ENCODE measurements around the gene CD209. TPM values are rescaled to one million over a fixed set of nuclear protein-coding genes. Genes with fewer than 3 reads are reported as not detected.

Gene CD209
- total RNA-seq, 1 experiment from 2014 or later: not detected

DNA sequence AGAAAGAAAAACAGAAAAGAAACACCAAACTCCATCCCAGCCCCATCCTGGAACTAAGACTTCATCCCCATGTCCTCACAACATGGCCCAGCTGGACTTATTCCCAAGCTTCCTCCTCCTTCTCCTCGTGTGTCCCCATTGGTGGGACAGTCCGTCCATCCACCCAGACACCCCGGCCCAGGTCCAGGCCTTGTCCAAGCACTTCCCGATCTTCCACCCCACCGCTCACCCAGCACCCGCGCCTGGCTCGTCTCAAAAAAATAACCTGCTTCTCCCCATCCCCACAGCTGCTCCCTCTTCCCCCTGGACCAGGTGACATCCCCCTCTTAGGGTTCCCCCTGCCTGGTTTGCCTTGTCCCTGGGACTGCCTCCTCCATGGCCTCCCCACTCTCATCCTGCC, 44.0 kb downstream of the CD209 start (continued):
- TF ChIP-seq, protein P1, sequence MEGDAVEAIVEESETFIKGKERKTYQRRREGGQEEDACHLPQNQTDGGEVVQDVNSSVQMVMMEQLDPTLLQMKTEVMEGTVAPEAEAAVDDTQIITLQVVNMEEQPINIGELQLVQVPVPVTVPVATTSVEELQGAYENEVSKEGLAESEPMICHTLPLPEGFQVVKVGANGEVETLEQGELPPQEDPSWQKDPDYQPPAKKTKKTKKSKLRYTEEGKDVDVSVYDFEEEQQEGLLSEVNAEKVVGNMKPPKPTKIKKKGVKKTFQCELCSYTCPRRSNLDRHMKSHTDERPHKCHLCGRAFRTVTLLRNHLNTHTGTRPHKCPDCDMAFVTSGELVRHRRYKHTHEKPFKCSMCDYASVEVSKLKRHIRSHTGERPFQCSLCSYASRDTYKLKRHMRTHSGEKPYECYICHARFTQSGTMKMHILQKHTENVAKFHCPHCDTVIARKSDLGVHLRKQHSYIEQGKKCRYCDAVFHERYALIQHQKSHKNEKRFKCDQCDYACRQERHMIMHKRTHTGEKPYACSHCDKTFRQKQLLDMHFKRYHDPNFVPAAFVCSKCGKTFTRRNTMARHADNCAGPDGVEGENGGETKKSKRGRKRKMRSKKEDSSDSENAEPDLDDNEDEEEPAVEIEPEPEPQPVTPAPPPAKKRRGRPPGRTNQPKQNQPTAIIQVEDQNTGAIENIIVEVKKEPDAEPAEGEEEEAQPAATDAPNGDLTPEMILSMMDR (IDR thresholded peaks at IDR 0.05 in 2 of 3, conservative IDR thresholded peaks at IDR 0.05 in 1 of 3; ENCODE audit: borderline replicate concordance in 1 of 3, insufficient read depth in 1 of 3, low read depth in 2 of 3, low read length in 2 of 3): no peak
- TF ChIP-seq SRF (IDR thresholded peaks at IDR 0.05; ENCODE audit: low read depth) (no peak), POLR2A (IDR thresholded peaks at IDR 0.05; ENCODE audit: borderline replicate concordance, extremely low read depth, insufficient read depth, insufficient read length) (no peak), JUND (IDR thresholded peaks at IDR 0.05) (no peak), TCF7L2 (IDR thresholded peaks at IDR 0.05; ENCODE audit: borderline replicate concordance, extremely low read depth, insufficient read depth, insufficient read length) (no peak), ZNF274 (IDR thresholded peaks at IDR 0.05; ENCODE audit: low read depth, low read length) (no peak), EZH2phosphoT487 (IDR thresholded peaks at IDR 0.05; ENCODE audit: borderline replicate concordance) (no peak), ZFX (IDR thresholded peaks at IDR 0.05) (no peak), ELF1 (IDR thresholded peaks at IDR 0.05; ENCODE audit: borderline replicate concordance, low read depth) (no peak)

DNA sequence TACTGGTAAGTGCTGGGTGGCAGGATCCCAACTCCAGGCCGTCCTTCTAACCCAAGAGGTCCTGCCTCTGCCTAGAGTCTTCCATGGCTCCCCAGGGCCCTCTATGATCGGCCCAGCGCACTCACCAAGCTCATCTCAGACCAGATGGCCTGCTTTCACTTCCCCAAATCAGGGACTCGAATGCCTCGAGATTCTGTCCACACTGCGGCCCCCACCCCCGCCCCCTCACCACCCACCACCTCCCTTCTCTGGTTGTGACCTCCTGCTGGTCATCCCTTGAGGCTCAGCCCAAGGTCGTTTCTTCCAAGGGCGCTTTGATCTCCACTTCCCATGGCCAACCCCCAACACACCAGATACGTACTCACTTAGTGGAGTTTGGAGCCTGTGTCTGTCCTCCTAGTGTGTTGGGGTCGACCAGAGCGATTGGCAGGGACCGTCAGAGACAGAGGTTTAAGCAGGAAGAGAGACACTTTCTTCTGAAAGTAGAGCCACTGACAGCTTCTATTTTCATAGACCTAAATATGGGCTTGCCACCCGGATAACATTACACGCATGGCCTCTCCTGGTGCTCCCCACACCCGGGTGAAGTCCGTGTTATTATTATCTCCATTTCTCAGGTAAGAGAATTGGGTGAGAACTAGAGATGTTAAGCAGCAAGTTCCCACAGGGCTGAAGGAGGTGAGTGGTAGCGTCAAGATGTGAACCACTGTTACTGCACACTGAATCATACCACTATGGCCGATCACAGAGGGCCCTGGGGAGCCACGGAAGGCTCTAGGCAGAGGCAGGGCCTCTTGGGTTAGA, 45.5 kb downstream of the CD209 start, which contains the start of gene FCER2:
FCER2 (minus strand) TSS at position 478 of the 804 bp plus-strand sequence. CDS start 2,371 bp downstream, outside the sequence.
- Histone ChIP-seq H3K79me2 (ENCODE audit: insufficient read depth, low read length) (no peaks in the 10 kb centered on the region), H3K27me3 (ENCODE audit: insufficient read depth, low read length) (peaks cover 11% of the 10 kb centered on the region; the same call in 1 of the 2 replicates), H3K9ac (ENCODE audit: low read length) (no peak within 1 kb of the TSS), H3K27ac (ENCODE audit: low read depth, low read length) (no peak within 1 kb of the TSS), H3K4me1 (ENCODE audit: control insufficient read depth in 1 of 2, insufficient read depth in 2 of 2, low read length in 2 of 2) (no peaks in the 10 kb centered on the region), H3K36me3 (ENCODE audit: control insufficient read depth in 1 of 2, insufficient read depth in 2 of 2, low read length in 2 of 2) (no peaks in the 10 kb centered on the region), H2AFZ (ENCODE audit: low read depth, low read length, poor library complexity, severe bottlenecking) (no peak within 1 kb of the TSS), H3K9me2 (ENCODE audit: insufficient read depth) (no peaks in the 10 kb centered on the region), H4K20me1 (ENCODE audit: insufficient read depth) (no peaks in the 10 kb centered on the region), H3K4me3 (replicated peaks in 1 of 2; ENCODE audit: low read depth in 1 of 2, low read length in 2 of 2) (no peak within 1 kb of the TSS), H3K9me3 (ENCODE audit: control insufficient read depth in 1 of 2, insufficient read depth in 1 of 2, low read depth in 1 of 2, low read length in 2 of 2) (no peaks in the 10 kb centered on the region), H3K4me2 (ENCODE audit: low read length) (no peak within 1 kb of the TSS)
- DNase-seq (ENCODE audit: low read depth, low spot score) (no peak), ATAC-seq (no peak)
- intact Hi-C loops (cut with micrococcal nuclease): no loop called here
- ChIA-PET RAD21 (ENCODE audit: low non-redundant PET in 1 of 2, low total read pairs in 2 of 2, uncharacterized antibody in 2 of 2, unreplicated experiment in 2 of 2) (no interaction called here), POLR2A (no interaction called here), CTCF (interaction anchor here (0.6 to 1.3 kb wide), 2 partner anchors 21 to 134 kb away, joined by 3 read pairs; partner anchors contain the start of gene TRAPPC5)
- TF ChIP-seq TCF7L2 (IDR thresholded peaks at IDR 0.05; ENCODE audit: borderline replicate concordance, extremely low read depth, insufficient read depth, insufficient read length): peak; percentile 14
- no peak for TF ChIP-seq EGR1 (IDR thresholded peaks at IDR 0.05; ENCODE audit: low read depth)
- BruUV-seq (replicated peaks): no TSS peak

Data from HCT116 (cell line).